ENCODE results near the gene ARHGEF11.
"Not testable (repeated sequence)": the region's sequence is repeated elsewhere in the genome, so short reads cannot be mapped to it uniquely, and the experiment has no call there.

Gene ARHGEF11

DNA sequence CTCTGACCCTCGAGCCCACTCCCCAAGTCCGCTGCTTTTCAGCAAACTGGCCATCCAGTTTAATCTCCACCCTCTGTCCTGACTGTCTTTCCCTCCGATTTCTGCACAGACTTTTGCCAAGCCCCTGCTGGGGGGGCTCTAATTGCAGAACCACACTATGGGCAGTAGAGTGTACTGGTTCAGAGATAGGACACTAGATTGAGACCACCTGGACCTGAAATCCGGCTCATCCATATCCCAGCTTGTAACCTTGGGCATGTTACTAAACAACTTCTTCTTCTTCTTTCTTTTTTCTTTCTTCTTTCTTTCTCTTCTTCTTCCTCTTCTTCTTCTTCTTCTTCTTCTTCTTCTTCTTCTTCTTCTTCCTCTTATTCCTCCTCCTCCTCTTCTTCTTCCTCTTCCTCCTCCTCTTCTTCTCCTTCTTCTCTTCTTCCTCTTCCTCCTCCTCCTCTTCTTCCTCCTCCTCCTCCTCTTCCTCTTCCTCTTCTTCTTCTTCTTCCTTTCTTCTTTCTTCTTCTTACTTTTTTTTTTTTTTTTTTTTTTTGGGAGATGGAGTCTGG, 117.4 kb downstream of the ARHGEF11 start:
- no peak for DNase-seq (ENCODE audit: low spot score)
- in situ Hi-C loops (cut with MboI; ENCODE audit: low pct_unique_long_range_greater_than_20kb, low sequenced_read_pairs, unreplicated experiment): no loop called here
- no peak for TF ChIP-seq CTCF (IDR thresholded peaks at IDR 0.05; ENCODE audit: extremely low read depth, insufficient read depth, missing control alignments)

GRCh38 chr1:156927215-156928042, 118.1 kb downstream of the ARHGEF11 start:
- peak; percentile 55 for TF ChIP-seq CTCF (IDR thresholded peaks at IDR 0.05; ENCODE audit: extremely low read depth, insufficient read depth, missing control alignments)
- in situ Hi-C loops (cut with MboI; ENCODE audit: low pct_unique_long_range_greater_than_20kb, low sequenced_read_pairs, unreplicated experiment): no loop called here
- DNase-seq (ENCODE audit: low spot score): peak; percentile 68

DNA sequence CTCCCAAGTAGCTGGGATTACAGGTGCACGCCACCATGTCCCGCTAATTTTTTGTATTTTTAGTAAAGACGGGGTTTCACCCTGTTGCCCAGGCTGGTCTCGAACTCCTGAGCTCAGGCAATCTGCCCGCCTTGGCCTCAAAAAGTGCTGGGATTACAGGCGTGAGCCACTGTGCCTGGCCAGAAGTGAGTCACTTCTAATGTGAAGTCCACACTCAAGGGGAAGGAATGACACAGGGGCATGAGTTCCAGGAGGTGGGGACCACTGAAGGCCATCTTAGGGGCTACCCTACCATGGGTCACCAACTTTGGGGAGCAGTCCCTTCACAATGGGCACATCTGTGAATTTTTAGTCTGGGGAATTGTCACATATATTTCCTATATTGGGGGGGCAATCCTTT, 118.8 kb downstream of the ARHGEF11 start:
- in situ Hi-C loops (cut with MboI; ENCODE audit: low pct_unique_long_range_greater_than_20kb, low sequenced_read_pairs, unreplicated experiment): not testable (repeated sequence)

DNA sequence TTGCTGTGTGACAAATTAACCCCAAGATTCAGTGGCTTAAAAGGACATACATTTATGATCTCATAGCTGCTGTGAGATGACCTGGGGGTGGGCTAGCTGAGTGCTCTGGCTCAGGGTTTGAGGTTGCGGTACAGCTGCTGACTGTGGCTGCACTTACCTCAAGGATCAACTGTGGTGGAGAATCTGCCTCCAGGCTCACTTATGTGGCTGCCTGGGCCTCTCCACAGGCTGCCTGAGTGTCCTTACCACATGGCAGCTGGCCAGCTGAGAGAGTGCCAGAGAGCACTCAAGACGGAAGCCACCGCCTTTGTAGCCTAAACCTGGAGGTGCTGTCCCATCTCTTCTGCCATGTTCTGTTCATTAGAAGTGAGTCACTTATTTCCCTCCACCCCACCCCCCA, 119.4 kb downstream of the ARHGEF11 start:
- in situ Hi-C loops (cut with MboI; ENCODE audit: low pct_unique_long_range_greater_than_20kb, low sequenced_read_pairs, unreplicated experiment): no loop called here
- peak; percentile 62 for DNase-seq (ENCODE audit: low spot score)
- TF ChIP-seq CTCF (IDR thresholded peaks at IDR 0.05; ENCODE audit: extremely low read depth, insufficient read depth, missing control alignments): no peak

More for the DNA sequence above, 118.8 kb downstream of the ARHGEF11 start:
- not testable (repeated sequence) for DNase-seq (ENCODE audit: low spot score)

DNA sequence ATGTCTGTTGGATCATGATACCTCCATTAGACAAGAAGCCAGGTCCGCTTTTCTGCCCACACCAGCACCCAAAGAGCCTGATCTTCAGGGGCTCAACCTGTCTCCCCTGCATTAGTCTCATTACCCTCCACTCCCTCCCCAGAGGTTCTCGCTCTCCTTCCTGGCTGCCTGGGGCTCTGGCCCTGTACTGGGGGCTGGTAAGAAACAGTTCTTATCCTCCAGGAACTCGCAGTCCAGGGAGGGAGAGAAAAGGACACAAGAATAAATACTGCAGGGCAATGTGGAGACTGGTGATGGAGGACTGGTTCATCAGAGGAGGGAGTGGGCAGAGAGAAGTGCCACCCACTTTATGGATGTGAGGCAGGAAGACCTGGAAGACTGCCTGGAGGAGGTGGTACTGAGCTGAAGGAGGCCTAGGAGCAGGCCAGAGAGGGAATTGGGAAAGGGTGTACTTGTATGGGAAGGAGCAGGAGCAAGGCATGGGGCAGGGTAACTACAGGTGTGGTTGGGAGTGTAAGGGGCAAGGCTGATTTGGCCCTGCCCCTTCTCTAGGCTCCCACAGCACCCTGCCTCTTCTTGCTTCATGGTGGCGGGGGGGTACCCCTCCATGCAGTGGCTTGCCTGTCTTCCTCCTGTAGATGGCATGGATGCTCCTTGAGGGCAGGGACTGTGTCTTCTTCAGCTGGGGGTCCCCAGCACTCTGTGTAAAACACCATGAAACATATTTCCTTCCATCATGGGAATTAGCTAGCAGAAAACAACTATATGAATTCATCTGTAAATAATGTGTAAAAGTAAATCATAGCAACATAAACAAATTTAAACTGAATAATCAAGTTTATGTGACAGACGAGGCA, 120.2 kb downstream of the ARHGEF11 start:
- TF ChIP-seq CTCF (IDR thresholded peaks at IDR 0.05; ENCODE audit: extremely low read depth, insufficient read depth, missing control alignments): no peak
- in situ Hi-C loops (cut with MboI; ENCODE audit: low pct_unique_long_range_greater_than_20kb, low sequenced_read_pairs, unreplicated experiment): no loop called here
- DNase-seq (ENCODE audit: low spot score): no peak

DNA sequence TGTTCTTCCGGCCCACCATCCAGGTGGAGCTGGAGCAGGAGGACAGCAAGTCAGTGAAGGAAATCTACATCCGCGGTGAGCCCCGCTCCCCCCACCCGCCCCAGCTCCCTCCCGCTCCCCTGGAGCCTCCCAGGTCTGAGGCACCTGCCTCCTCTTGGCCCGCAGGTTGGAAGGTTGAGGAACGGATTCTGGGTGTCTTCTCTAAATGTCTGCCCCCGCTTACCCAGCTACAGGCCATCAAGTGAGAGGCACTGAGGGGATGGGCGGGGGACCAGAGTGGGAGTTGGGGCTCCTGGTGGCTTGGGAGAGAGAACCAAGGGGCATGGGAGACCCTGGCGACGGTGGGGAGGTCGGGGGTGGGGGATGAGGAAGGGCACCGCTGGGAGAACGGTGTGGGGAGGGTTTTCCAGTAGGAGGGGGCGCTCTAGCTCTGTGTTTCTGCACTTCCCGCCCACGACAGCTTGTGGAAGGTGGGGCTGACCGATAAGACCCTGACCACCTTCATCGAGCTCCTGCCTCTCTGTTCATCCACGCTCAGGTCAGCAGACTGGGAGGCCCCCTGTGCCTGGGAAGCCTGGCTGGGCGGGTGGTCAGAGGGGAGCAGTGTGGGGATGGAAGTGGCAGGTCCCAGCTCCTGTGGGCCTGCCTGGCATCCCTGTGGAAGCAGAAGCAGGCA, 120.9 kb downstream of the ARHGEF11 start:
- DNase-seq (ENCODE audit: low spot score): no peak
- in situ Hi-C loops (cut with MboI; ENCODE audit: low pct_unique_long_range_greater_than_20kb, low sequenced_read_pairs, unreplicated experiment): no loop called here
- TF ChIP-seq CTCF (IDR thresholded peaks at IDR 0.05; ENCODE audit: extremely low read depth, insufficient read depth, missing control alignments): no peak
